ENCODE data around the gene PIGN.
"Not testable (repeated sequence)": the region's sequence is repeated elsewhere in the genome, so short reads cannot be mapped to it uniquely, and the experiment has no call there.

PIGN gene

GRCh38 chr18:62177271-62177670 is 9.6 kb downstream of the PIGN start:
- DNase-seq (ENCODE audit: low spot score): no peak

DNA sequence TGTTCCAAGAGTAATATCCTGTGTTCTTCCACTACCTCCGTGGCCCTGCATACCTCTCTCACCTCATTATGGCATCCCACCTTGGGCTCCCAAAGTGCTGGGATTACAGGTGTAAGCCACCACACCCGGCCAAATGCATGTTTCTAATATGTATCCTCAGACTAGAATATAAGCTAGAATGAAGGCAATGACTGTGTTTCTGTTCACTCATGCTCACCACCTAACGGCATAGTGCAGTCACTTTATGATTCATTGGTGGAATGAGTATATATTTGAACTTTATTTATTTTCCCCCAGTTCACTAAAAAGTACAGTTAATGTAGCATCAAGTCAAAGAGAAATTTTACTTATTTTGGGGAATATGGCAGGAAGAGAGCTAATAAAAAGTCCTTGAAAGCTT is 11.3 kb downstream of the PIGN start:
- DNase-seq (ENCODE audit: low spot score): no peak

GRCh38 chr18:62172298-62172697 is 14.6 kb downstream of the PIGN start:
- no peak for DNase-seq (ENCODE audit: low spot score)

DNA sequence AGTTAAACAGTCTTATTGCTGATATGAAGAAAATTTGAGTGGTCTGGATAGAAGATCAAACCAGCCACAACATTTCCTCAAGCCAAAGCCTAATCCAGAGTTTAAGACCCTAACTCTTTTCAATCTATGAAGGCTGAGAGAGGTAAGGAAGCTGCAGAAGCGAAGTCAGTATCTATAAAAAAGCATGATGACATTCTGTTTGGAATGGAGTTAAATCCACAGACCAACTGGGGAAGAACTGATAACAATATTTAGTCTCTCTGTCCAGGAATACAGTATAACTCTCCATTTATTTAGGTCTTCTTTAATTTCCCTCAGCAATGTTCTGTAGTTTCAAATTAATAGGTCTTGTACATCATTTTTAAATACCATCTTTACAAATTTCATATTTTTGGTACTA is 16.0 kb downstream of the PIGN start:
- DNase-seq (ENCODE audit: low spot score): no peak

DNA sequence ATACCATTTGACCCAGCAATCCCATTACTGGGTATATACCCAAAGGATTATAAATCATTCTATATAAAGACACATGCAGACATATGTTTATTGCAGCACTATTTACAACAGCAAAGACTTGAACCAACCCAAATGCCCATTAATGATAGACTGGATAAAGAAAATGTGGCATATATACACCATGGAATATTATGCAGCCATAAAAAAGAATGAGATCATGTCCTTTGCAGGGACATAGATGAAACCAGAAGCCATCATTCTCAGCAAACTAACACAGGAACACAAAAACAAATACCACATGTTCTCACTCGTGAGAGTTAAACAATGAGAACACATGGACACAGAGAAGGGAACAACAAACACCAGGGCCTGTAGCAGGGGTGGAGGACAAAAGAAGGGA is 20.3 kb downstream of the PIGN start:
- DNase-seq (ENCODE audit: low spot score): not testable (repeated sequence)

- DNase-seq (ENCODE audit: low spot score): no peak
Measured at GRCh38 chr18:62165583-62165982, 21.3 kb downstream of the PIGN start.

- no peak for DNase-seq (ENCODE audit: low spot score)
Measured at GRCh38 chr18:62164855-62165487, 21.9 kb downstream of the PIGN start.

- no peak for DNase-seq (ENCODE audit: low spot score)
Measured at GRCh38 chr18:62164310-62164709, 22.5 kb downstream of the PIGN start.

DNA sequence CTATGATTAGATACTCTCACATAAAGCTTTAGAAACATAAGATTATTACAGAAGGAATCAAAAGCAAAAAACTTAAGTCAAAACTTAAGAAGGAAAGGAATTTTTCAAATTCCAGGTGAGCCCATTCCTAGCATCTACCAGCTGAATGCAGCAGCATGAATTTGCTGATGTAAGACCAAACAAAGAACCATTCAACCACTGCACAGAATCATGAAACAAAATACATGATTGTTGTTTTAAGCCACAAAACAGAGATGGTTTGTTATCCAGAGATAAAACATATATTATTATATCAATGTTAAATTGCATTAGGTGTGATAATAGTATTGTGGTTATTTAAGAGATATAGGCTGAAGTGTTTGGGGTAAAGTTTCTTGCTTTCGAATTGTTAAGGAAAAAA is 29.0 kb downstream of the PIGN start:
- no peak for DNase-seq (ENCODE audit: low spot score)

DNA sequence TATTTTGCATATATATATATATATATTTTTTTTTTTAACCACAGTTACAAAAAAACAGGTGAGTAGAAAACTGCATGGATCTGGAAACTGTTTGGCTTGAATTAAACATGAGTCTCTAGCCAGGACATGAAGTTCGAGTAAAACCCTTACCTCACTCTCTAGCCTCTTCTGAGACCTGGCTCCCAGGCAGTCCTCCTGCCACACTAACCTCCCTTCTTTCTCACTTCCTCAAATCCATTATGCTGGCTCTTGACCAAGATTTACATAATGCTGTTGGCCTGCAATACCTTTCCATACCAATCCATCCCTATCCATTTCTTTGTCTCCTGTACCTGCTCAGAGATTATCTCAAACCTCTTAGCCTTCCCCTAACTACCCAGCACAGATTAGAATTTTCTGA is 34.0 kb downstream of the PIGN start:
- DNase-seq (ENCODE audit: low spot score): no peak

DNA sequence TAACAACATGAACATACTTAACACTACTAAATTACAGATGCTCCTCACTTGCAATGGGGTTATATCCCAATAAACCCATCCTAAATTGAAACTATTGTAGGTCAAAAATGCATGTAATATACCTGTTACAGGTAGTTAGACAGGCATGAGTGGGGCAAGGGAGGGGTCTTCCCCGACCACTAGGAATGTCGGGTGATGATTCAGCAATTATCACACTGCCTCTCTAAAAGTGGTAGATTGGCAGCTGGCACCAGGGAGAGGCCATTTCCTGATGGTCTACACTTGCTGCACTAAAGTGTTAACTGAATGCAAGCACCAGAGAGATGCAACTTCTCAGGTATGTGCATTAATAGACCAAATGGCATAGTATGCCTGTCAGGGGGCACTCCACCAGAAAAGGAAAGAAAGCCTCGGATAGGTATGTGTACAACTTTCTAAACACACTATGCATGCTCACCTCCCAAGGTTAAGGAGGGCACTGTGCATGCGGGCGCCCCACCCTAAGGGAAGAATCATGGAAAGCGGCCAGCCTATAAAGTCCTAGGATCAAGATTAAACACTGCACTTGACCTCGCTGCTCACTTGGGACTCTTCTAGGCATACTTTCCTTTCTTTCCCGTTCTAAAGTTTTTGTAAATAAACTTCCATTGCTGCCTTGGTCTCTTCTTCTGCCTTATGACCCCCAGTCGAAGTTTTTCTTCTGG is 35.6 kb downstream of the PIGN start:
- no peak for DNase-seq (ENCODE audit: low spot score)

DNA sequence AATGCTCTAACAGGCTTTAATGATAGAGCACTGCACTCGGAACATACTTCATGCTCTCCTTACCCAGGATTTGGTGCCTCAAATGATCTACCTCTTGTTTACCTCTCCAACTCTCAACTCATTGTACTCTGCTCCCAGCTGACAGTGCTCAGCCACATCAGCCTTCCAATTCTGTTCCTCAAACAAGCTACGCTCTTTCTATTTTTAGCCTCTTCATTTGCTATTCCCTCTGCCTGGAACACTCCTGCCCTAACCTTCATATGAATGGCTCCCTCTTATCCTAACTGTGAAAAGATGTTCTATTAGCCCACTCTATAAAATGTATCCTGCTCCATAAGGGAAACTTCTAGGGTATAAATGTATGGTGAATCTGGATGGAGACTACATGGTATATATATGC is 42.5 kb downstream of the PIGN start:
- no peak for DNase-seq (ENCODE audit: low spot score)

DNA sequence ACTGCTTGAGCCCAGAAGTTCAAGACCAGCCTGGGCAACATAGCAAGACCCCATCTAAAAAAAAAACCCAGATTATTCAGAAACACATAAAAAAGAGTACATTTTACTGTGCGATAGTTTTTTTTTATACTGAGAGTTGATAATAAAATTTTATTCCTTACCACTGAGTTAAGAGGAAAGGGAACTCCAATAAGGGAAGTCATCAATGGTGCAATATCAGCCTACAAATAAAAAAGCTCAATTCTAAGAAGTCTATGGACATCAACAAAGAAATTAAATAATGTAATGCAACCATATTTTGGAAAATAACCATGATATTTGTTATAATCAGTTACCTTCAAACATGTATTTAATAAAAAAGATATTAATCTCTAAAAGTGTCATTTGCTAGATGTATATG is 46.6 kb downstream of the PIGN start:
- DNase-seq (ENCODE audit: low spot score): no peak

- no peak for DNase-seq (ENCODE audit: low spot score)
Measured at GRCh38 chr18:62138461-62139235, 48.2 kb downstream of the PIGN start.

DNA sequence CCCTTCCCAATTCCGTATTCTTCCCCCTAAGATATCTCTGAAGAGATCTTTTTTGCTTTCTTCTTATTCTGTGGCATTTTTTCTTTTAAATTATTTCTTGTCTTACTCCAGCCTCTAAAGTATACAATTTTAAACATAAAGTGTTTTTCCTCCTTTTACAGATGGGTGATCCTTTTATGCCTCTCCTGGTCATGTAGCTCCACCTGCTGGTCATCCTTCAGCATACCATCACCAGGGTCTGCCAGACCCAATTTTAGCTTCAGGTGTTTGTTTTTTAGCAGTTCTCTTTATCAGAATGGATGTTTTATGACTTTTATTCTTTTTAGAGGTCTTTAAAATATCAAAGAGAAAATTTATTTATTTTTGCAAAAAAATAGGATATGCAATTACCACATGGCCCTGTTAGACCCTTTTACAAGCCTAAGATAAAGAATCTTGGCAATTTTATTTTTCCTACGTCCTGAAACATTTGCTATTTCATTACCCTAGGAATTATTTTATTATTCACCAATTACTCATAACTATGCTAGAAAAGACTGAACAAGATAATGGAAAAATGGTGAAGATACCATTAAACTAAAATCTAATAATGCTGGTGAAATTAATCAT is 55.5 kb downstream of the PIGN start:
- DNase-seq (ENCODE audit: low spot score): peak; percentile 67

GRCh38 chr18:62128157-62128556 is 58.7 kb downstream of the PIGN start:
- DNase-seq (ENCODE audit: low spot score): no peak

GRCh38 chr18:62126737-62127136 is 60.1 kb downstream of the PIGN start:
- peak; percentile 66 for DNase-seq (ENCODE audit: low spot score)

DNA sequence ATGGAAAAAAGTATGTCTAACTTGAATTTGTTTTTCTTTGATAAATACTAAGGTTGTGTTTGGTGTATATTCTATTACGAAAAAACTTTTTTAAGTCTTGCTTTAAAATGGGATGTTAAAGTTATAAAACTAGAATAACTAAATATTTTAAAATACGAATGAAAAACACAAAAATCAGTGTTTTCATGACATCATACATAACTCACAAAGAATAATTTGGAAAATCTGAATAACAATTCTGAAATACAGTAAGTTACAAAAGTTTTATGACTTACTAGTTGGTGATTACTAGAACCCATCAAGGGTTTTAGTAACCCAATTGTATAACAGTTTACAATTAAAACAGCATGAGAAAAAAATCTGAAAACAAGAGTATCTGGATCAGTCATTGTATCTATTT is 61.2 kb downstream of the PIGN start:
- DNase-seq (ENCODE audit: low spot score): no peak

GRCh38 chr18:62122330-62122729 is 64.5 kb downstream of the PIGN start:
- DNase-seq (ENCODE audit: low spot score): no peak

DNA sequence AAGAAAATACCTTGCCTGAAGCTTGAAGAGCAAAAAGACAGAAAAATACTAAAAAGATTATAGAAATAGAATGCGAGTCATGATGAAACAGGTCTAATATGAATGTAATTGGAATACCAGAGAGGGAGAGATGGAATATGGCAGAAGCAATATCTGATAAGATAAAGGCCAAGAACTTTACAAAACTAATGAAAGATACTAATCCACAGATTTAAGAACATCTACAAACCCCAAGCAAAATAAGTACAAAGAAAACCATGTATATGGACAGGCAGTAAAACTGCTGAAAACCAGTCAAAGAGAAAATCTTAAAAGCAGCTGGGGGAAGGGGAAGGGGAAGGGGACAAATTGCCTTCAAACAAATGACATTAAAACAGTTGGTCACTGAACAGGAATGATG is 67.0 kb downstream of the PIGN start:
- no peak for DNase-seq (ENCODE audit: low spot score)

- DNase-seq (ENCODE audit: low spot score): no peak
Measured at GRCh38 chr18:62118328-62118727, 68.5 kb downstream of the PIGN start.

DNA sequence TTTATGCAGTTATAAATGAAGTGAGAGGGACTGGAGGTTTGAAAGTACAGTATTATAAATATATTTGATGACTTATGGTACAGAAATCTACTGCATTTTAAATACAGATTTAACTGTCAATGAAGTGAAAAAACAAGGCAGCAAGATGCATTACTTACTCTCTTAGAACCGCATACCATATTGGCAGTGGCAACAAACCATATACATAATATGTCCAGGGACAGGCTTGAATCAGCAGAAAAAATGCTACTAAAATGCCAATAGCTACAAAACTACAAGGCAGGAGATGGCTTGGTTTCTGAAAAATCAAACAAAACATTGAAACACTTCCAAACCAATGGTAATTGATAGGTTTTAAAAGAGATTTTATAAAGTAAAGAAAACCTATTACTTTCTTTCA is 77.2 kb downstream of the PIGN start:
- no peak for DNase-seq (ENCODE audit: low spot score)

GRCh38 chr18:62107881-62108280 is 79.0 kb downstream of the PIGN start:
- DNase-seq (ENCODE audit: low spot score): no peak
